Posterior cingulate gyrus (tissue), 11 donors: ENCODE data around the gene OBSCN.

Source experiments
- DNase-seq, 10 donors: peaks; one replicate each; pipeline versions ENCODE4 v3.0.0 to v3.0.0-alpha.2; 2020 to 2021; ENCODE audit warnings: mixed read lengths in 3 of 10
- intact Hi-C: fragments of 100-400 bp; cut with DNase I; formaldehyde crosslinking; loops from one replicate; pipeline ENCODE4 v1.15.1; 2023

Gene OBSCN

GRCh38 chr1:228272331-228272791, 64.5 kb downstream of the OBSCN start:
- intact Hi-C loops: no loop called here
- DNase-seq: peak in 1 of 10 donors; percentile 66

- peak in 3 of 10 donors; percentile 68 to 75 (median 70) for DNase-seq
Observed at GRCh38 chr1:228272831-228273571, 65.2 kb downstream of the OBSCN start.

GRCh38 chr1:228273720-228274451, 66.0 kb downstream of the OBSCN start:
- DNase-seq: peak in 2 of 10 donors; percentile 79 to 81
- intact Hi-C loops: no loop called here

More at GRCh38 chr1:228272831-228273571, 65.2 kb downstream of the OBSCN start:
- intact Hi-C loops: no loop called here

DNA sequence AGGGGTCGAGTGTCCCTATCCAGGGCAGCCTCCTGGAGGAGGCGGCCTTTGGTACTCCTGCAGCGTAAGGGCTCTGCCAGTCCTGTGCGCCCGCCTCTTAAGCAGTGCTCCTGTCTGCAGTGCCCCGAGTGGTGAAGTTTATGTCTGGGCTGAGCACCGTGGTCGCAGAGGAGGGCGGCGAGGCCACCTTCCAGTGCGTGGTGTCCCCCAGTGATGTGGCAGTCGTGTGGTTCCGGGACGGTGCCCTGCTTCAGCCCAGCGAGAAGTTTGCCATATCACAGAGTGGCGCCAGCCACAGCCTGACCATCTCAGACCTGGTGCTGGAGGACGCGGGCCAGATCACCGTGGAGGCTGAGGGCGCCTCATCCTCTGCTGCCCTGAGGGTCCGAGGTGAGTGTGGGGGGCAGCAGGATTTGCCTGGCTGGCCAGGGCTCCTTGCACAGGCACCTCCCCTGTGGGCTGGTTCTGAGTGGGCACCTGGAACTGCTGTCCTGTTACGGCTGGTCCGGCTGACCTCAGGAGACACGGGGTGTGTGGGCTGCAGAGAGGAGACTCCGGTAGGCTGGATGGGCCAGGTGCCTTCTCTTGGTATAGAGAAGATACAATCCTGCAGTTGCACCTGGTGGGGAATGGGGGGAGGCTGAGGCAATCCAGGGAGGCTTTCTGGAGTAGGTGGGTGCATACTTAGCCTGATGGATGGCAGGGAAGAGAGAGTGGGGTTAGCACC, 66.8 kb downstream of the OBSCN start:
- intact Hi-C loops: no loop called here
- DNase-seq: peak in 3 of 10 donors; percentile 69 to 76 (median 75)

GRCh38 chr1:228275179-228275429, 67.3 kb downstream of the OBSCN start:
- intact Hi-C loops: no loop called here
- DNase-seq: no peak

DNA sequence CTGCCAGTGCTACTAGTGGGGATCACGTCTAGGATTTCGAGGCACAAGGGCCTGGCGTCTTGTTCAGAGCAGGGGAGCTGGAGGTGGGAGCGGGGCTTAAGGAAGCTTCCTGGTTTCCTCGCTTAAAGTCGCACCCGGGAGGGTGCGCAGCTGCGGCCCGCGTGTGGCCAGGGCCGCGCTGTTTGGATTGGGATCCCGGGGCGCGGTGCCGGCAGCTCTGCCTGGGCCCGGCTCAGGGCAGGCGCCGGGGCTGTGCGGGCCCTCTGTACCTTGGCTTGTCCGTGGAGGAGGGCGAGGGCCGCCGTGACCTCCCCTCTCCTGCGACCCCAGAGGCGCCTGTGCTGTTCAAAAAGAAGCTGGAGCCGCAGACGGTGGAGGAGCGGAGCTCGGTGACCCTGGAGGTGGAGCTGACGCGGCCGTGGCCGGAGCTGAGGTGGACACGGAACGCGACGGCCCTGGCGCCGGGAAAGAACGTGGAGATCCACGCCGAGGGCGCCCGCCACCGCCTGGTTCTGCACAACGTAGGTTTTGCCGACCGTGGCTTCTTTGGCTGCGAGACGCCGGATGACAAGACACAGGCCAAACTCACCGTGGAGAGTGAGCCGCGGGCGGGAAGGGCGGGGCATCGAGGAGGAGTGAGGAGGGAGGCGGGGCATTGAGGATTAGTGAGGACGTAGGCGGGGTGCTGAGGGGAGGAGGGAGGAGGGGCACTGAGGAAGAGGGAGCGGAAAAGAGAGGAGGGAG, 67.8 kb downstream of the OBSCN start:
- DNase-seq: peak; percentile 34 to 95 (median 70)
- intact Hi-C loops: no loop called here

DNA sequence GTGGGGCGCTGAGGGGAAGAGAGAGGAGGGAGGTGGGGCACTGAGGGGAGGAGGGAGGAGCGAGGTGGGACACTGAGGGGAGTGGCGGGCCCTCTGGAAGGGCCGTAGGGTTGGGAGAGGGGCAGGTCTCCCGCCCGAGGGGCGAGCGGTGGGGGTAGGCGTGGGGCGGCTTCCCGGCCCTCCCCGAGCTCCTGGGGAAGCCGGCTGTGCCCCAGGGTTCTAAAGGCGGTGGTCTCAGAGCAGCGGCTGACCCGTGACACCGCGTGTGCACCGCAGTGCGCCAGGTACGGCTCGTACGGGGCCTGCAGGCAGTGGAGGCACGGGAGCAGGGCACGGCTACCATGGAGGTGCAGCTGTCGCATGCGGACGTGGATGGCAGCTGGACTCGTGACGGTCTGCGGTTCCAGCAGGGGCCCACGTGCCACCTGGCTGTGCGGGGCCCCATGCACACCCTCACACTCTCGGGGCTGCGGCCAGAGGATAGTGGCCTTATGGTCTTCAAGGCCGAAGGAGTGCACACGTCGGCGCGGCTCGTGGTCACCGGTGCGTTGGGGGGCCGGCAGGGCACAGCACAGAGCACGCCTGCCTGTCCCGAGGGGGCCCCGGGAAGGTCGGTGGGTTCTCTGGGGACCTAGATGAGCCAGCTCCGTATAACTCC, 68.5 kb downstream of the OBSCN start:
- intact Hi-C loops: no loop called here
- DNase-seq: peak in 2 of 10 donors; percentile 55 to 78

DNA sequence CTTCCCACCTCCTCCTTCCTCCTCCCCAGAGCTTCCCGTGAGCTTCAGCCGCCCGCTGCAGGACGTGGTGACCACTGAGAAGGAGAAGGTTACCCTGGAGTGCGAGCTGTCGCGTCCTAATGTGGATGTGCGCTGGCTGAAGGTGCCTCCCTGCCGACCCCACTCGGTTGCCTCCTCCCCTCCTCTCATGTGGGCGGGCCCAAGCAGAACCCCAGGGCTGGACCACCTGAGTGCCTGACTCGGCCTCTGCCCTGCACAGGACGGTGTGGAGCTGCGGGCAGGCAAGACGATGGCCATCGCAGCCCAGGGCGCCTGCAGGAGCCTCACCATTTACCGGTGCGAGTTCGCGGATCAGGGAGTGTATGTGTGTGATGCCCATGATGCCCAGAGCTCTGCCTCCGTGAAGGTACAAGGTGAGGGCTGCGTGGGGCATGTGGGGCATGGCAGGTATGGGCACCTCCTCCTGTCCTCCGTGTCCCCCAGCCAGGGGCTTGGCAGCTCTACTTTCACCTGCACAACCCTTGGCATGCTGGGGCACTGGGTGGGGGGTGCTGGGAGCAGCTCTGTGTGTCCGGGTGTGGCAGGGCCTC, 69.2 kb downstream of the OBSCN start:
- intact Hi-C loops: no loop called here
- peak in 3 of 10 donors; percentile 62 to 82 (median 81) for DNase-seq

- intact Hi-C loops: no loop called here
Observed at GRCh38 chr1:228277491-228278431, 69.9 kb downstream of the OBSCN start.

GRCh38 chr1:228278432-228278941, 70.6 kb downstream of the OBSCN start:
- peak in 3 of 10 donors; percentile 39 to 72 (median 70) for DNase-seq
- intact Hi-C loops: no loop called here

More at GRCh38 chr1:228277491-228278431, 69.9 kb downstream of the OBSCN start:
- DNase-seq: peak in 3 of 10 donors; percentile 60 to 83 (median 65)

DNA sequence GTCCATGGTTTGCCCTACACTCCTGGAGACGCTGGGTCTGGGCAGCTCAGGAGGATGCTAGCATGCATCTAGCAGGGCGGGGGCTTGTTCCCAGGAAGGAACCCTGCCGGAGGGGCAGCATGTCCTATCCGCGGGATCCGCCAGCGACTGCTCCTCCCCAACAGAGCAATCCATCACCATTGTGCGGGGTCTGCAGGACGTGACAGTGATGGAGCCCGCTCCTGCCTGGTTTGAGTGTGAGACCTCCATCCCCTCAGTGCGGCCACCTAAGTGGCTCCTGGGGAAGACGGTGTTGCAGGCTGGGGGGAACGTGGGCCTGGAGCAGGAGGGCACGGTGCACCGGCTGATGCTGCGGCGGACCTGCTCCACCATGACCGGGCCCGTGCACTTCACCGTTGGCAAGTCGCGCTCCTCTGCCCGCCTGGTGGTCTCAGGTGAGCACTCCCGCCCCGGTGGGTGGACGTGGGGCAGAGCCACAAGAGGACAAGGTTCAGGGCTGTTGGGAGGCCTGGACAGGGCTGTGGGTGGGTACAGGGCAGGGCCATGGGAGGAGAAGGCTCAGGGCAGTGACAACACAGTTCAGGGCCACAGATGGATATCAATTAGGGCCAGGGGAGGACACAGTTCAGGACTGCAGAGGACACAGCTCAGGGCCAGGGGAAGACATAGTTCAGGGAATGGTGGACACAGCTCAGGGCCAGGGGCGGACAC, 71.3 kb downstream of the OBSCN start:
- DNase-seq: peak in 4 of 10 donors; percentile 4 to 77 (median 71)
- intact Hi-C loops: no loop called here

GRCh38 chr1:228279722-228280105, 71.9 kb downstream of the OBSCN start:
- intact Hi-C loops: no loop called here
- DNase-seq: peak in 4 of 10 donors; percentile 3 to 67 (median 54)

GRCh38 chr1:228280106-228280901, 72.5 kb downstream of the OBSCN start:
- peak in 4 of 10 donors; percentile 6 to 81 (median 60) for DNase-seq
- intact Hi-C loops: no loop called here

DNA sequence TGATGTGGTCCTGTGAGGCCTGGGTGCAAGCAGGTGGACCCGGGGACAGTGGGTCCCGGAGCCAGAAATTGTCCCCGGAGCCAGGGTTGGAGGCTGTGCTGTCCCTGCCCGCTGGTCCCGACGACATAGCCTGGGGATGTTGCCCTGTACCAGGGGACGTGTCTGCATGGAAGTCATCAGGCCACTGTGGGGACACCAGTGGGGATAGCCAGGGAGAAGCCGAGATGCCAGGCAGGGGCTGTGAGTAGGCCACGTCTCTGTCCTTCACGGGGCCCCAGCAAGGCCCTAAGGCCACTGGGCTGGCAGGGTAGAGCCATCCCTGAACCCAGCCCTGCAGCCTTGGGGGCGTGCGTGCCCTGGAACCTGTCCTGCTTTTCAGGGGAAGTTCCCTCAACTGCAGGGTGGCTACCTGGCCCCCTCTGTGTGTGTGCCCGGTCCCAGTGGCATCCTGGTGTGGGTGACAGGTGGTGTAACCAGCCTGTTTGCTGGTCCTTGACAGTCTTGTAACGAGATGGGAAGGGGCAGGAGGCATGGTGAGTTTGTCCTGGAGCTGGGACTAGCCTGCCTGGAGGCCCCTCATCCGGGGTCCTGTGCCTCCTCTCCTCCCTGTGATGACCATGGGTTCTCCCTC, 73.2 kb downstream of the OBSCN start:
- peak in 5 of 10 donors; percentile 3 to 74 (median 25) for DNase-seq
- intact Hi-C loops: no loop called here

- intact Hi-C loops: no loop called here
- peak in 5 of 10 donors; percentile 3 to 76 (median 54) for DNase-seq
Observed at GRCh38 chr1:228281631-228282328, 73.9 kb downstream of the OBSCN start.
